Measurements from ENCODE around the gene CACNA2D1. TPM values are rescaled to one million over a fixed set of nuclear protein-coding genes. Genes with fewer than 3 reads are reported as not detected.
A peak's percentile ranks its signal among the peaks of the same experiment; 100 is the strongest.

The CACNA2D1 gene
- total and polyA plus RNA-seq, 7 donors: 0.23 to 115 (median 59.7) TPM

- peak overlapping the region in 3 of 4 donors; percentile 7 to 72 (median 69) for H3K27ac ChIP-seq
- peaks cover 0 to 62% (median 38%) of the 10 kb centered on the region in 4 donors for H3K4me1 ChIP-seq
- DNase-seq: no peak
- intact Hi-C loops (cut with DNase I): loop anchor here (5.0 to 10.0 kb wide), 2 partner anchors 126 to 266 kb away; partner anchors contain the start of gene CACNA2D1
- no peaks in the 10 kb centered on the region for H3K9me3 ChIP-seq
- no peak overlapping the region for H3K4me3 ChIP-seq
- no peaks in the 10 kb centered on the region for H3K36me3 ChIP-seq
- no peaks in the 10 kb centered on the region for H3K27me3 ChIP-seq
- no peak for TF ChIP-seq EP300 (IDR thresholded peaks at IDR 0.05)
- TF ChIP-seq POLR2AphosphoS5 (IDR thresholded peaks at IDR 0.05): no peak
- no peak for TF ChIP-seq POLR2A (IDR thresholded peaks at IDR 0.05)
- TF ChIP-seq CTCF (IDR thresholded peaks at IDR 0.05): no peak
Measured at GRCh38 chr7:82318786-82319185, 124.8 kb downstream of the CACNA2D1 start.

DNA sequence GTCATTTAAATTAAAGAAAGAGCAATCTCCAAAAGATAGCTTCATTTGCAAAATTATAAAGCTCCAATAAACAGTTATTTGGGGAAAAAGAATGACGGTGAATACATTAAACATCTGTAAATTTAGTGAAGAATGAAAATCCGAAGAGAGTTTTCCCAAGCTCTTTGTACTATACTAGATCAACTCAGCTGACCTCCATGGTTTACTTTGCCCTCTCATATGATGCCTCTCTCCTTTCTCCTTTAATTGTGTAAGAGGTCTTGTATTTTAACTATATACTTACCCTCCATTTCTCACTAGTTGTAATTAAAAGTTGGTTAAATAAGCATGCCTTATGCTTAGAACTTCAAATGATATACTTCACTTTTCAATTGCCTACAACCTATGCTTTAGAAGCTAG lies 125.8 kb downstream of the CACNA2D1 start:
- Histone ChIP-seq H3K4me3 (no peak overlapping the region), H3K4me1 (peaks cover 0 to 59% (median 38%) of the 10 kb centered on the region in 4 donors), H3K36me3 (no peaks in the 10 kb centered on the region), H3K27me3 (no peaks in the 10 kb centered on the region), H3K9me3 (no peaks in the 10 kb centered on the region), H3K27ac (peak overlapping the region in 3 of 4 donors; percentile 53 to 72 (median 69))
- WGBS, 2 donors: 76 to 83% methylated on average over 2 of the region's 2 CpGs
- TF ChIP-seq EP300 (IDR thresholded peaks at IDR 0.05): no peak
- DNase-seq: no peak
- intact Hi-C loops (cut with DNase I): loop anchor here (5.0 to 10.0 kb wide), 2 partner anchors 127 to 265 kb away; partner anchors contain the start of gene CACNA2D1

DNA sequence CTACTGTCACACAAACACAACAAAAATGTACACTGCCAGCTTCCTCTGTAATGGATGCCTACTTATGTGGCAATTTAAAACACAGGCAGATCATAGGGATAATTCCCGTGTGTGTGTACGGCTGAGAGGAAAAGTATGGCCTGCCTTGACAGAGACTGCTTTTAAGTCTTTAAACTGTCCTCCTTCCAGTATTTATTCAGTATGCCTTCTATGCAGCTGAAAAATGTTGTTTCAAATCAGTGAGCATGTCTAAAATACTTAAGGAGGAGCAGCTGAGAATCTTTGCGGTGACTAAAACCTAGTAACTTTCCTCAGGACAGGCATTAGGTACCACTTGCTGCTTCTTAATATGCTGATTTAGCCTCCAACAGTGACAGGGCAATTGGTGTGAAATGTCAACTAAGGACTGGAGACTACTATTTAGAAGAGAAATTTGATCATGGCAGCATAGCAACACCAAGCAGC lies 126.3 kb downstream of the CACNA2D1 start:
- WGBS, 2 donors: 73 to 85% methylated on average over 3 of the region's 3 CpGs

GRCh38 chr7:82313269-82313668 lies 130.3 kb downstream of the CACNA2D1 start:
- WGBS, 2 donors: 81 to 87% methylated on average over 1 of the region's 1 CpG
- Histone ChIP-seq H3K9me3 (peaks cover 0 to 5% (median 0%) of the 10 kb centered on the region in 4 donors), H3K27me3 (no peaks in the 10 kb centered on the region), H3K27ac (no peak overlapping the region), H3K36me3 (no peaks in the 10 kb centered on the region), H3K4me3 (no peak overlapping the region), H3K4me1 (peaks cover 0 to 33% (median 16%) of the 10 kb centered on the region in 4 donors)
- intact Hi-C loops (cut with DNase I): loop anchor here (10.0 kb wide), 1 partner anchor 132 kb away; the partner anchor contains the start of gene CACNA2D1
- no peak for DNase-seq
- TF ChIP-seq POLR2AphosphoS5 (IDR thresholded peaks at IDR 0.05): no peak
- TF ChIP-seq EP300 (IDR thresholded peaks at IDR 0.05): no peak
- TF ChIP-seq CTCF (IDR thresholded peaks at IDR 0.05): no peak
- TF ChIP-seq POLR2A (IDR thresholded peaks at IDR 0.05): no peak

More for the DNA sequence above, 126.3 kb downstream of the CACNA2D1 start:
- no peaks in the 10 kb centered on the region for H3K36me3 ChIP-seq
- peaks cover 0 to 56% (median 38%) of the 10 kb centered on the region in 4 donors for H3K4me1 ChIP-seq
- intact Hi-C loops (cut with DNase I): loop anchor here (5.0 to 10.0 kb wide), 2 partner anchors 128 to 265 kb away; partner anchors contain the start of gene CACNA2D1
- no peak overlapping the region for H3K4me3 ChIP-seq
- TF ChIP-seq CTCF (IDR thresholded peaks at IDR 0.05) (no peak), POLR2AphosphoS5 (IDR thresholded peaks at IDR 0.05) (no peak), POLR2A (IDR thresholded peaks at IDR 0.05) (no peak), EP300 (IDR thresholded peaks at IDR 0.05) (no peak)
- H3K27ac ChIP-seq: peak overlapping the region in 3 of 4 donors; percentile 53 to 72 (median 69)
- no peaks in the 10 kb centered on the region for H3K27me3 ChIP-seq
- no peaks in the 10 kb centered on the region for H3K9me3 ChIP-seq
- no peak for DNase-seq

GRCh38 chr7:82312646-82313045 lies 130.9 kb downstream of the CACNA2D1 start:
- 88 to 92% methylated on average over 5 of the region's 5 CpGs for WGBS, 2 donors
- DNase-seq: no peak
- H3K4me3 ChIP-seq: no peak overlapping the region
- TF ChIP-seq CTCF (IDR thresholded peaks at IDR 0.05) (no peak), EP300 (IDR thresholded peaks at IDR 0.05) (no peak), POLR2A (IDR thresholded peaks at IDR 0.05) (no peak), POLR2AphosphoS5 (IDR thresholded peaks at IDR 0.05) (no peak)
- peaks cover 0 to 26% (median 11%) of the 10 kb centered on the region in 4 donors for H3K4me1 ChIP-seq
- H3K27me3 ChIP-seq: no peaks in the 10 kb centered on the region
- intact Hi-C loops (cut with DNase I): loop anchor here (10.0 kb wide), 1 partner anchor 132 kb away; the partner anchor contains the start of gene CACNA2D1
- H3K9me3 ChIP-seq: peaks cover 0 to 5% (median 0%) of the 10 kb centered on the region in 4 donors
- no peaks in the 10 kb centered on the region for H3K36me3 ChIP-seq
- no peak overlapping the region for H3K27ac ChIP-seq
